Urothelium cell line (cell line): ENCODE data around the gene MIAT.
"Not testable (repeated sequence)": the region's sequence is repeated elsewhere in the genome, so short reads cannot be mapped to it uniquely, and the experiment has no call there.

ENCODE experiments used
- DNase-seq: peaks from one replicate; pipeline ENCODE4 v3.0.0; 2011; ENCODE audit warnings: low spot score, mixed read lengths
- FAIRE-seq: peaks from 2 replicates; lab custom pipeline; 2011; peaks lifted over from hg19 to GRCh38; lab: Jason Lieb, UNC

Gene MIAT

DNA sequence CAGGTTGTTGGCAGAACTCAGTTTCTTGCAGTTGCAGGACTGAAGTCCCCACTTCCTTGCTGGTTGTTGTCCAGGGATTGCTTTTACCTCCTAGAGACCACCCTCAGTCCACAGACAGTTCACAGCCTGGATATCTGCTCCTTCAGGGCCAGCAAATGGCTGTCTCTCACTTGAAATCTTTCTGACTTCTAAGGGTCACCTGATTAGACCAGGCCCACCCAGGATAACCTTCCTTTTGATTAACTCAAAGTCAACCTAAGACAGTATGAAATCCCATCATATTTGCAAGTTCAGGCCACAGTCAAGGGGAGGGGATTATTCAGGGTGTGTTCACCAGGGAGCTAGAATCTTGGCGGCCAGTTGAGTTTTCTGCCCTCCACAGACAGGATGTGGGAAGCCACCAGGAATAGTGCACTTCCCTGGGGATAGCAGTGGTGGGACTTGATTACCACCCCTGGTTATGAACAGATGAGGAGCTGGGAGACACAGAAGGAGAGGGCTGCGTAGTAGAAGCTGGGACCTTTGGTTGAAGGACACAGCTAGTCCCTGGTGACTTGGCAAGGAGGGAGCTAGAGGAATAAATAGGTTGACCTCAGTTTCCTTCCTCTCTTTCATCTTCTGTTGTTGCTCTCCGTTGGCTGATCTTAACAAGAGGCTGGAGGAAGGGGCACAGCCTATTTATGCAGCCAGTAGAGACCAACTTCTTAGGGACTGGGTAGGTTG is 33.4 kb downstream of the MIAT start:
- no peak for DNase-seq
- FAIRE-seq = peak; percentile 92

DNA sequence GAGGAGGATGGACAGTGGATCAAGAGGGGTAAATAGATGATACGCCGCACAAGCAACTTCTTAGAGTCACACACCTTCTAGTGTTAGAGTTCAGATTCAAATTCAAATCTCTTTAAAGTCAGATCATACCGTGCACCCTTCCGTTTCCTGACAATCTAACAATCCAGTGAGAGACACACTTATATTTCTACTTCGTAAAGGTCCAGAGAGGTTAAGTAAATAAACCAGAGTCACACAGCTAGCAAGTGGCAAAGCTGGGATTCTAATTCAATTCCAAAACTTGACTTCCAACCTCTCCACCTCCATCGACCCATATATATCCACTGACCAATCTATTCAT is 34.0 kb downstream of the MIAT start:
- DNase-seq = no peak
- FAIRE-seq = peak; percentile 40

DNA sequence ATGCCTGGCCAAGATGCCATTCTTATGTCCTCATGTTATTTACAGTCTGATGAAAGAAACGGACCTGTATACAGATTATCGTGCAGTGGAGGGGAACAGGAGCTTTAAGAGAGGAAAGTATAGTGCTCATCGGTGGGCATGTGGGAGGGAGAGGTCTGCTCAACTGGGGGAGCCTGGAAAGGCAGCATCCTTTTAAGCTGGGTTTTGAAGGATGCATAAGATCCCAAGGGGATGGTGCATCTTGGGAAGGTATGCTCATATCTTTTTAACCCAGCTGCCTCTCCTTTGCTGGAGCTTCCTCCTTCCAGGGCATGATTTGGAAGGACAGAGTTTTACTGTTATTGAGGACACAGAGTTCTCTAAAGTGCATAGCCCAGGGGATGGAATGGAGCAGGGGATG is 34.8 kb downstream of the MIAT start:
- FAIRE-seq (peak; percentile 68), DNase-seq (no peak)

DNA sequence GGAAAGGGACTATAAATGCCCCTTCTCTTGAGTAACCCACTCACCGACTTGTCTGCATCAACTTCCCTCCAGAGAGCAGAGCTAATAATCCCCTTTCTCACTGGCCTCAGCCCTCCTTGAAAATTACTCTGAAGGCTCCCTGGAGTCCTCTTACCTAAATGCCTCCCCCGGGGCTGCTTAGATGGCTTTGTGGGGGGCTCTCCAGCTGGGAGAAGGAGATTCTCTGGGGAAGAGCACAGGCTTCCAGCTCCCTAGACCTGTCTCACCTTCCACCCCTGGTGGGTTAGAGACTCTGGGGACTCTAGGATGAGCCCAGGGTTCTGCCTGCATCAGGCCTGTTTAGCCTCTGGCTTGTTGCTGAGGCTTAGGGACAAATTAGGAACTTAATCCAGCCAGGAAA is 39.8 kb downstream of the MIAT start:
- FAIRE-seq (no peak), DNase-seq (no peak)

DNA sequence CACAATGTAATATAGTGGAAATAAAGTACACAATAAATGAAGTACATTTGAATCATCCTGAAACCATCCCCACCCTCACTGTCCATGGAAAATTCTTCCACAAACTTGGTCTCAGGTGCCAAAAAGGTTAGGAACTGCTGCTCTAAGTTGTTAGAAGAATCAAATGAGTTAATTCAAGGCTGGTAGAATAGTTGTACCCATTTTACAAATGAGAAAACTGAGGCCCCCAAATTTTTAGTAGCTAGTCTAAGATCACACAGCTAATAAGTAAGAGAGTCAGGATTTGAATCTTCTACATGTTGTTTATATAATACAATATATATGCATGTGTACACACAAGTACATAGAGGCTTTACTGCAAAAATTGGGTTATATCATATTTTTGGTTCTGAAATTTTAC is 43.1 kb downstream of the MIAT start:
- no peak for DNase-seq
- FAIRE-seq = no peak

DNA sequence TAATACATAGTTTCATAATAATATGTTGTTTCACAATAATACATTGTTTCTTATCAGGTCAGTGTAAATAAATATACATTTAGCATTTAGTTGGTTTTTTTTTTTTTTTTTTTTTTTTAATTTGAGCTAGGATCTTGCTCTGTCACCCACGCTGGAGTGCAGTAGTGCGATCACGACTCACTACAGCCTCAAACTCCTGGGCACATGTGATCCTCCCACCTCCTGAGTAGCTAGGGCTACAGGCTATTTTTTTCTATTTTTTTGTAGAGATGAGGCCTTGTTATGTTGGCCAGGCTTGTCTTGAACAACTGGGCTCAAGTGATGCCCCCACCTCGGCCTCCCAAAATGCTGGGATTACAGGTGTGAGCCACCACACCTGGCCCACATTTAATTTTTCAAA is 43.5 kb downstream of the MIAT start:
- FAIRE-seq = no peak
- DNase-seq = no peak

DNA sequence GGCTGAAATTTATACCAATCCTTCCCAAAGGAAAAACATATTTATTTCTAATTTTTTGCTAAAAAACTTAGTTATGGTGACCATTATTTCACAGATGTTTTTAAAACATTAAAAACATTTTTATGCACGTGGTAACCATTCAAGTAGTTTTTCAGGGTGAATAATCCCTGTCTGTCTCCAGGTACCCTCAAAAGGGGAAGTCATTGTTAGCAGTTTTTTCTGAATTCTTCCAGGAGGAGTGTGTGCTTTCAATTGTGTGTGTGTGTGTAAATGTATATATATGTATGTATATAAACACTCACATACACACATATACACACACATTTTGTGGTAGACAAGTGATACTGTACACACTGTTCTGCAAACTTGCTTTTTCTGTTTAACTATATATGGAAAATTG is 43.9 kb downstream of the MIAT start:
- FAIRE-seq (no peak), DNase-seq (no peak)

DNA sequence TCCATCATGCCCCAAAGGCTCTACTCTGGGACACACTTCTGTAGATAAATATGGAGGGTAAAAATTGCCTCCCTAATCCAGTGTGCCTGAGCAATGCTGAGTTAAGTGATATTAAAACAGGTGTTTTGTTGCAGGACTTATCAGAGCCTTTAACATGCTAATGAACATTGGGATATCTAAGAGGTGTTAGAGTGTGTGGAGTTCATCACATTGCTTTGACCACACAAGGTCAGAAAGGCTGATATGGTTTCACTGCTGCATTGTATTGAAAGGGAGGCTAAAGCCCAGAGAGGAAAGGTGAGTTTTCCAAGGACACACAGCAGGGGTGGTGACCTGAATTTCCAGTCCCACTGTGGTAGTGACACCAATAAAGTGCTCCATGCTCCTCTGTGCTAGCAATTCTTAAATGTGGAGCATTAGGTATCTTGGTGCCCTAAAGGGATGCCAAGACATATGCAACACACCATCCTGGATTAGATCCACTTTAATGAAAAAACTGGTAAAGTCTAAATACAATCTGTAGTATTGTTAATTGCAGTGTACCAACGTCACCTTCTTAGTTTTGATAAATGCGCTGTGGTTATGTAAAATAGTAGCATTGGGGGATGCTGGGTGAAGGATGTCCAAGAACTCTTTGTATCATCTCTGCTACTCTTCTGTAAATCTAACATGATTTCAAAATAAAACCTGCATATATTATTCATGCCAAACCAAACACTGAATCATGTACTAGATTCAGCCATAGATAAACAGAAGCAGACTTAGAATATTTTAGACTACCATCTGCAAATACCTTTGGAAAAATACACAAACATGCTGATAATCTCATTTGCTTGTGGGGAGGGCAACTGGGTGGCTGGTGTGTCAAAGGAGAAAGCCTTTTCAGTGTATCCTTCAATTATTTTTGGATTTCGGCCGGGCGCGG is 45.8 kb downstream of the MIAT start:
- DNase-seq = no peak
- FAIRE-seq = peak; percentile 59

DNA sequence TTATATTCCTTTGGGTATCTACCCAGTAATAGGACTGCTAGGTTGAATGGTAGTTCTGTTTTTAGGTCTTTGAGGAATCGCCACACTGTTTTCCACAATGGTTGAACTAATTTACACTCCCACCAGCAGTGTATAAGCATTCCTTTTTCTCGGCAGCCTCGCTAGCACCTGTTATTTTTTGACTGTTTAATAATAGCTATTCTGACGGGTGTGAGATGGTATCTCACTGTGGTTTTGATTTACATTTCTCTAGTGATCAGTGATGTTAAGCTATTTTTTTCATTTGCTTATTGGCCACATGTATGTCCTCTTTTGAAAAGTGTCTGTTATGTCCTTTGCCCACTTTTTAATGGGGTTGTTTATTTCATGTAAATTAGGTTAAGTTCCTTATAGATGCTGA is 48.0 kb downstream of the MIAT start:
- FAIRE-seq, DNase-seq: not testable (repeated sequence)

DNA sequence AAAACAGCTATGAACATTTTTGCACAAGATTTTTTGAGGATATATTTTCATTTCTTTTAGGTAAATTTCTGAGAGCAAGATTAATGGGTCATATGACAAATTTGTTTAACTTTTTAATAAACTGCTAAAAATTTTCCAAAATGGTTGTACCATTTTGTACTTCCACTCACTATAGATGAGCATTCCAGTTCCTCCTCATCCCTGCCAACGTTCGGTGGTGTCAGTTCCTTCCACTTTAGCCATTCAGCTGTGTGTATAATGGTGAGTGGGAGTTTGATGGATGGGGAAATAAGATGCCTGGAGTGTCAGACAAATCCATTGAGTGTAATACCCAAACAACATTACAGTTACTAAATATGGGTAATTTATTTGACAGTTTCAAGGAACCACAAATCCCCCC is 49.7 kb downstream of the MIAT start:
- no peak for FAIRE-seq
- no peak for DNase-seq

DNA sequence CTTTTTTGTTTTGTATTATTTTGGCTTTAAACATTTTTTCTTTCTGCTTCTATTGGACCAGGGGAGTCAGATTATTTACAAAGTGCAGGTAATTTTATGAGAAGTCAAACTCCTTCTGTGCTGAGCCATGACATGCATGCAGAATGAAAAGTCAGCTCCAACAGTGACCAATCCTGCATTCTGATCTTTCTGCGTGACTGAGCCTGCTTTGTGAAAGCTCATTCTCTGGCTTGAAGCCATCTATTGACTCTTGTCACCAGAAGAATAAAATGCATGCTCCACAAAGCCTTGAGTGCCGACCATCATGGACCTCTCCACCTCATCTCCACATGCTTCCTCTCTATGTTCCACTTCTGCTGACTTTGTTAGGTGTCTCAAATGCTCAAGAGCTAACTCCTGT is 50.2 kb downstream of the MIAT start:
- DNase-seq (no peak), FAIRE-seq (peak; percentile 69)

DNA sequence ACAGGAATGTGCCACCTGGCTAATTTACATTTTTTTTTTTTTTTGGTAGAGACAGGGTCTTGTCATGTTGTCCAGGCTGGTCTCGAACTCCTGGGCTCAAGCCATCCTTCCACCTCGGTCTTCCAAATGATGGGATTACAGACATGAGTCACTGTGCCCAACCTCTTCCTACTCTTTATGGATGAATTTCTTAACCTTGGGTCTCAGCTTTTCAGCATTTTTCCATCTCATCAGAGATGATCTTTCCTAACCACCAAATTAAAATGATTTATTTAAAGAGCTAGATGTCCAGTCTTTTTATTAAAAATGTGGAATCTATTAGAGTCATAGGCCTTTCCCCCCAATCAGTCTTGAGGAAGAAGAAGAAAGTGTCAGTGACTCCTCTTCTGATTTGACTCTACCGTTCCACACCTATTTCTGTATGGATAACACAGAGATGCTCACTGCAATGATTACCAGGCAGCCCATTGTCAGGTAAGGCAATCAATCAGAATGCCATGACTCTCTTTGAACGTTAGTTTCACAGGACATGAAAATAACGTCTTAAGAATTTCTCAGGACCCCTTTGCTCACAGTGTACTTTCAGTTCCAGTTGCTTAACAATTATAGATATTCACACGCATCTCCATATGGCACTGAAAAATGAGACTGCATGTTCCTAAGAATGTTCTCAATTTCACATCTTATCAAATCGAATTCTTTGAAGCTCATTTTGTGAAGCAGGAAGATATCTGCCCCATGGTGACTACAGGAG is 51.0 kb downstream of the MIAT start:
- DNase-seq (no peak), FAIRE-seq (peak; percentile 52)

DNA sequence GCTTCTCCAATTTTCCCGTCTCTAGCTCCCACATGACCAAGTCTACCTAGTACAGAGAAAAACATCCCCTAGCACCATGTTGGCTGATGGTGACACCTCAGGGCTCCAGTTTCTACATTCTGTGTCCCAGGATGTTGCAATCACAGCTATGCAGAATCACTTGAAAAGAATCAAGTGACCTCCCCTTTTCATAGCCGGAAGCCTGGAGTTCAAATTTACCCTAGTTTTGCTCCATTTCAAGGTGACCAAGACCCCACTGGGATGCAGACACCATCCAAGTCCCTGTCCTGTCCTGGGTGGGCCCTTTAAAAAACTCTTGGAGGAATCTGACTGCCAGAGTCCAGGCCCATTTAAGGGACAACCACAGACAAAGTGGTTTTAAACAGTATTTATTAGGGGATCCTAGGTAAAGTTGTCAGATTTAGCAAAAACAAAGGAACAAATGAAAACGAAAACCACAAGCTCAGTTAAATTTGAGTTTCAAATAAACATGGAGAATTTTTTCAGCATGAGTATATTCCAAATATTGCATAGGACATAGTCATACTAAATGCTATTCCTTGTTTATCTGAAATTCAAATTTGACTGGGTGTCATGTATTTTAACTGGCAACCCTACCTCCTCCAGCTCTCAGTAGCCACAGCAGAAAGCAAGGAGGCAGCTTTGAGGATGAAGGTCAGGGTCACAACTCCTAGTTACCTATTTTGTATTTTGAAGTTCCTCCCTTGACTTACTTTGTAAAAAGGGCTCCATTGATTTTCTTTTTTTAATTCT is 52.4 kb downstream of the MIAT start:
- DNase-seq (no peak), FAIRE-seq (peak; percentile 59)

DNA sequence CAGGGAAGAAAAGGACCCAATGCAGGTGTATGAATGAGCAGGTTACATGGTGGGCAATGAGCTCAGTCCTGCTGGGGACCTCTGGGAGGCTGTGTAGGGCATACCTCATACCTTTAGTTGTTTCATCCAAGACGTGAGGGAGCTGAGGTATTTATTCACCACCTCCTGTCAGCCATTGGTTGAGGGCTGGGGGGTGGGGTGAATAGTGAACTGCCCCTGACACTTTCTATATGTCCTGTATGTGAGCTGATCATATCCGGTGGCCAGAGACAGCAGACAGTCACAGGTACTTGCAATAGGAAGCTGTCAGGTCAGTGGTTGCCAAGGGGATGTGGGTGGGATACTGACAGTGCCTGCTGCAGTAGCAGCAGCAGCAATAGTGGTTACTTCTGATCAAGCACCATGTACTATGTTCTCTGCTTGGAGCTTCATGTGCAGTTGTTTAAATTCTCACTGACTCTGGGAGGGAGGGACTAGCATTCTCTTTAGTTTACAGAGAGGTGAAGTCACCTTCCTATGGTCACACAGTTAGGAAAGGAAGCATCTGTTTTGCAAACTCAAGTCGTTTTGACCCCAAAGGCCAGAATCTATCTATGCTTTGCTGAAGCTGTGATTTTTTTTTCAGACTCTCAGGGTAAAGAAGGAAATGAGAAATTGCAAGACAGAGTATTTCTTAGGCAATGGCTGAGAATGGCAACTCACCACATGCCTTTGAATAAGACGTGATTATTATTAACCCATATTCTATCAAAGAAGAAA is 54.0 kb downstream of the MIAT start:
- FAIRE-seq (peak; percentile 93), DNase-seq (no peak)

DNA sequence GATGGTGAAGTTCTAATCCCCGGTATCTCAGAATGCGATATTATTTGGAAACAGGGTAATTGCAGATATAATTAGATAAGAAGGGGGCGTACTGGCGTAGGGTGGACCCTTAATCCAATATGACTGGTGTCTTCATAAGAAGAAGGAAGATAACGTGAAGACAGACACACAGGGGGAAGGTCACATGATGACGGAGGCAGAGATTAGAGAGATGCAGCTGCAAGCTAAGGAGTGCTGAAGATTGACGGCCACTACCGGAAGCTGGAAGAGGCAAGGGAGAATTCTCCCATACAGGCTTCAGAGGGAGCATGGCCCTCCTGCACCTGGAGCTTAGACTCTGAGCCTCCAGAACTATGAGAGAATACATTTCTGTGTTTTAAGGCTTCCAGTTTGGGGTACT is 54.8 kb downstream of the MIAT start:
- no peak for DNase-seq
- FAIRE-seq = peak; percentile 80

DNA sequence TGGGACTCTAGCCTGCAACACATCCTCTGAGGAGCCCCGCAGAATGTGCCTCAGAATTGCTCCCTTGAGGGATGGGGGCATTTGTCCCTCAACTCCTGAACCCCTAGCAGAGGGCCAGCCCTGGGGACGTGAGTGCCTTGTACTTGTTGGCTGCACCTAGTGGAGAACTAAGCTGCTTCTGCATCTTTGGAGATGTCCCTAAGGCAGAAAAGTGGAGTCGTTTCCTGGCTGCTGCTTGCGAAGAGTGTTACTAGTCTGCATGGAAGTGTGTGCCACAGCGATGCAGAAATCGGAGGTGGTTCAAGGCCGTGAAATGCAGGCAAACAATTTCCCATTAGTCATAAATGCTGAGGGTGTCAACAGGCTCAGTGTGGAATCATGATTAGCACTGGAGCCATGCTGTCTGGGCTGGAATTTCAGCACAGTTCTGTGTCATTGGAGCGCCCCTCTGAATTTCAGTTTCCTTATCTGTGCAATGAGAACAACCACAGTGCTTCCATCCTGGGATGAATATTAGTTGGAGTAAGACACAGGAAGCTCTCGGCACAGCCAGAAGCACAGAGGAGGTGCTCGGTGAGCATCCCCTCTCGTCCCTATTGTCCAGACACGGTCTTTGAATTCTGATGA is 56.5 kb downstream of the MIAT start:
- FAIRE-seq = peak; percentile 93
- DNase-seq = peak; percentile 56

DNA sequence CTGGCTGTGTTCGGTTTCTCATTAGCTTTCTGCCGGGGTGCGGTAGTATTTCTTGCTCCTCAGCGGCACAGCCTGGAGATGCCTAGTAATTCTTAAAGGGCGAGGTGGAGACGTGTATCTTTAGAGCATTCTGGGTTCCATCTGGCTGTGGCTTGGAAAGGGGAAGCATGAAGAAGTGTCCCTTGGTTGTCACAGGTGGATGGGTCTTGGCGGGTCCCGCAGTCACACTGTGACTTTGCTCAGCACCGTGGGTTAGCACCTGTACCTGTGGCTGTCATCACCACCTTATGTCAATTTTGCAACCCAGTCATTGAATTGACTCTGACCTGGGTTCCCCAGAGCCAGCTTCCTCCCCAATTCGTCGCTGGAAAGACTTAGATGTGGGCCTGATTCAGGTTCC is 57.6 kb downstream of the MIAT start:
- peak; percentile 88 for FAIRE-seq
- no peak for DNase-seq

DNA sequence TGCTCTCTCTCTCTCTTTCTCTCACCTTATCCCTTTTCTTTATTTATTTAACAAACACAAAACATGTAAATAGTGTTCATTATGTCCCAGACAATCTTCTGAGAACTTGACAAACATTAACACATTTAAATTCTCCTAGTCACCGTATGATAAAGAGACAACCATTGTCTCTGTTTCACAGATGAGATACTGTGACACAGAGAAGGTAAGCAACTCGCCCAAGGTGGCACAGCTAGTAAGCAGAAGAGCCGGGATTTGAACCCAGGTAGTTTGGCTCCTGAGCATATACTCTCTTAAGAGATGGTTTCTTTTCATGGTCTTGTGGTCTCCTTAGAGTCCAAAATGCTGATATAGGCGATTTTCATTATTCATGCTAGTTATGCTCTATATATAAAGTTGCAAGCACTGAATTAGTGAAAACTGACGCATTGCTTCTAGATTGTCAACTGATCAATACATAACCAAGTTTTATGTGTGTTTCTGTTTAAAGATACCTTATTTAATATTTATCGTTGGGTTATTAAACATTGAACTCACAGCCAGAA is 58.1 kb downstream of the MIAT start:
- FAIRE-seq (no peak), DNase-seq (no peak)

DNA sequence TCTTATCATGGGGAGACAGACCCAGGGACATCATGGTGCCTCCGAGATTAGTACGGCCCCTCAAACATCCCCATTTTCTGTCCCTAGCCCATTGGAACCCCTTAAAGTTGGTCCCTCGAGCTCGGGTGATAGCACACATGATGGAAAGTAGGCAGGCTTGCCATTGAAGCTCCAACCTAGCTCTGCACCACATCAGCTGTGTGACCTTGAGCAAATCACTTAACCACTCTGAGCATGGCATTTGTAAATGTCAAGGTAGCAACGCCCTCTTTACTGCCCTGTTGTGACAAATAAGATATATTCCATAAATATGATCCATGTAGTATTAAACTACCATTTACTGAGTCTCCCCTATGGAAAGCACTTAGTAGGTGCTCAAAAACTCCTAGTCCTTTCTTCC is 61.1 kb downstream of the MIAT start:
- DNase-seq (no peak), FAIRE-seq (no peak)
